Retinal pigment epithelial cell (primary cell): ENCODE data around the gene AEN.

ENCODE experiments used
- DNase-seq: peaks from one replicate; pipeline ENCODE4 v3.0.0-alpha.2; 2010; ENCODE audit warnings: low read depth
- H3K4me3 ChIP-seq: 2 replicates; pipeline ENCODE4 v1.5.1; 2011; ENCODE audit warnings: mild to moderate bottlenecking, low read length, control low read depth, moderate library complexity
- CTCF ChIP-seq: conservative IDR thresholded peaks from 2 replicates; pipeline ENCODE4 v1.5.1; 2011; ENCODE audit warnings: low read depth, low read length, control low read depth, inconsistent platforms

AEN gene

GRCh38 chr15:88646951-88647350 lies 25.8 kb downstream of the AEN start:
- H3K4me3 ChIP-seq = no peak overlapping the region
- TF ChIP-seq CTCF = no peak
- no peak for DNase-seq

GRCh38 chr15:88647351-88648105 lies 26.4 kb downstream of the AEN start:
- no peak overlapping the region for H3K4me3 ChIP-seq
- DNase-seq = no peak
- TF ChIP-seq CTCF = no peak

- no peak for TF ChIP-seq CTCF
- no peak overlapping the region for H3K4me3 ChIP-seq
- DNase-seq = peak; percentile 68
These were observed 27.4 kb downstream of the AEN start for GRCh38 chr15:88648357-88649214.

- DNase-seq = no peak
- H3K4me3 ChIP-seq = no peak overlapping the region
- no peak for TF ChIP-seq CTCF
These were observed 28.2 kb downstream of the AEN start for GRCh38 chr15:88649286-88649733.

GRCh38 chr15:88649753-88650551 lies 28.8 kb downstream of the AEN start:
- H3K4me3 ChIP-seq = no peak overlapping the region
- DNase-seq = no peak
- no peak for TF ChIP-seq CTCF

- no peak overlapping the region for H3K4me3 ChIP-seq
- DNase-seq = no peak
- no peak for TF ChIP-seq CTCF
These were observed 29.4 kb downstream of the AEN start for GRCh38 chr15:88650556-88650955.
